ENCODE measurements around the gene MGAT1.

GRCh38 chr5:180806351-180807011 lies 3.9 kb upstream of the MGAT1 start:
- TF ChIP-seq POLR2AphosphoS5 (IDR thresholded peaks at IDR 0.05), result peak in 2 of 3 donors; percentile 16 to 39
- TF ChIP-seq POLR2A (IDR thresholded peaks at IDR 0.05), result no peak

All from spleen (tissue), 3 donors.